ENCODE data around the gene SYAP1.
"Not testable (repeated sequence)": the region's sequence is repeated elsewhere in the genome, so short reads cannot be mapped to it uniquely, and the experiment has no call there.

- TF ChIP-seq, protein P1, sequence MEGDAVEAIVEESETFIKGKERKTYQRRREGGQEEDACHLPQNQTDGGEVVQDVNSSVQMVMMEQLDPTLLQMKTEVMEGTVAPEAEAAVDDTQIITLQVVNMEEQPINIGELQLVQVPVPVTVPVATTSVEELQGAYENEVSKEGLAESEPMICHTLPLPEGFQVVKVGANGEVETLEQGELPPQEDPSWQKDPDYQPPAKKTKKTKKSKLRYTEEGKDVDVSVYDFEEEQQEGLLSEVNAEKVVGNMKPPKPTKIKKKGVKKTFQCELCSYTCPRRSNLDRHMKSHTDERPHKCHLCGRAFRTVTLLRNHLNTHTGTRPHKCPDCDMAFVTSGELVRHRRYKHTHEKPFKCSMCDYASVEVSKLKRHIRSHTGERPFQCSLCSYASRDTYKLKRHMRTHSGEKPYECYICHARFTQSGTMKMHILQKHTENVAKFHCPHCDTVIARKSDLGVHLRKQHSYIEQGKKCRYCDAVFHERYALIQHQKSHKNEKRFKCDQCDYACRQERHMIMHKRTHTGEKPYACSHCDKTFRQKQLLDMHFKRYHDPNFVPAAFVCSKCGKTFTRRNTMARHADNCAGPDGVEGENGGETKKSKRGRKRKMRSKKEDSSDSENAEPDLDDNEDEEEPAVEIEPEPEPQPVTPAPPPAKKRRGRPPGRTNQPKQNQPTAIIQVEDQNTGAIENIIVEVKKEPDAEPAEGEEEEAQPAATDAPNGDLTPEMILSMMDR (IDR thresholded peaks at IDR 0.05): not testable (repeated sequence)
- not testable (repeated sequence) for TF ChIP-seq POLR2A, POLR2AphosphoS5, EP300 (IDR thresholded peaks at IDR 0.05)
These were observed 3.8 kb upstream of the SYAP1 start for GRCh38 chrX:16715638-16716037.
